Heart left ventricle (tissue), 16 donors: ENCODE data around the gene WASF1. TPM values are rescaled to one million over a fixed set of nuclear protein-coding genes. Genes with fewer than 3 reads are reported as not detected.

Experiments
- ATAC-seq, 4 donors: fragments of 200-7000 bp; cut with Tn5 transposase; one replicate each; pipeline ENCODE4 v1.9.1; 2020 to 2022; ENCODE audit warnings: moderate library complexity in 4 of 4, mild to moderate bottlenecking in 3 of 4, moderate number of reproducible peaks in 1 of 4
- DNase-seq, 5 donors: peaks; one replicate each; pipeline ENCODE4 v3.0.0-alpha.2; 2020
- H3K27ac ChIP-seq, 12 donors: fragments of 200-600 bp; sonication (generic) in 4 of 12; one replicate each; pipeline versions ENCODE4 v1.5.0 to v1.8.0; 2016 to 2022; ENCODE audit warnings: mild to moderate bottlenecking in 2 of 12
- H3K27me3 ChIP-seq, 9 donors: fragments of 200-600 bp; sonication (generic) in 2 of 9; one replicate each; pipeline versions ENCODE4 v1.5.1 to v1.8.0; 2016 to 2022; ENCODE audit warnings: mild to moderate bottlenecking in 3 of 9
- H3K36me3 ChIP-seq, 9 donors: fragments of 200-600 bp; sonication (generic) in 2 of 9; one replicate each; pipeline versions ENCODE4 v1.5.0 to v1.8.0; 2018 to 2022; ENCODE audit warnings: mild to moderate bottlenecking in 2 of 9
- H3K4me1 ChIP-seq, 12 donors: fragments of 200-600 bp; sonication (generic) in 4 of 12; one replicate each; pipeline versions ENCODE4 v1.5.0 to v1.8.0; 2016 to 2022; ENCODE audit warnings: mild to moderate bottlenecking in 3 of 12
- H3K4me3 ChIP-seq, 12 donors: fragments of 200-600 bp; sonication (generic) in 4 of 12; one replicate each; pipeline versions ENCODE4 v1.5.0 to v1.8.0; 2017 to 2022; ENCODE audit warnings: mild to moderate bottlenecking in 9 of 12, moderate library complexity in 4 of 12
- H3K9me3 ChIP-seq, 12 donors: fragments of 200-600 bp; sonication (generic) in 4 of 12; one replicate each; pipeline versions ENCODE4 v1.5.0 to v1.8.0; 2016 to 2022; ENCODE audit warnings: mild to moderate bottlenecking in 1 of 12
- POLR2A ChIP-seq, 2 donors: fragments of 450-650 bp; IDR thresholded peaks; one replicate each; pipeline ENCODE4 v1.6.1; 2017; ENCODE audit warnings: antibody characterized with exemption in 2 of 2, mild to moderate bottlenecking in 2 of 2, moderate library complexity in 2 of 2
- WGBS, 4 donors: extraction: QIAGEN DNeasy Blood & Tissue Kit in 2 of 4; methylation state at CpG; one replicate each; pipeline versions ENCODE4 v1.1.5 to v1.1.7; 2013 to 2018; 5-methylcytosine and 5-hydroxymethylcytosine counted together
- intact Hi-C, 10 donors: fragments of 100-400 bp; cut with DNase I; formaldehyde crosslinking; loops; one replicate each; pipeline versions ENCODE4 v1.11.1 to v1.14.2; 2022
- polyA plus RNA-seq, 2 donors: library from polyadenylated mRNA; stranded (reverse); fragments of 200-250 nt; gene quantifications; one replicate each; pipeline ENCODE4 v1.2.3, GENCODE V29; 2013
- total RNA-seq, 9 donors: library from RNA; depleted of rRNA in 2 of 9; stranded (reverse); fragments of >200 nt in 2 of 9; fragmentation: NEBNext Ultra II Directional in 3 of 9; extraction: Animal tissue kit (Norgen Biotek cat#: 25700) in 3 of 9; gene quantifications; one replicate each; pipeline versions ENCODE4 v1.1.0 to v1.2.4, GENCODE V29; 2016 to 2023
- TF ChIP-seq, protein P1 (sequence below), 12 donors: fragments of 200-600 bp; sonication (generic) in 4 of 12; IDR thresholded peaks; one replicate each; pipeline versions ENCODE4 v1.5.0 to v1.8.0; 2018 to 2022; ENCODE audit warnings: antibody characterized with exemption in 12 of 12, mild to moderate bottlenecking in 5 of 12
- donor health status: ischemic (EF 13 %, LVEDD 7.1; RV severe dilation, severe dysfunction).
- donor health status: healthy with polysubstance abuse.
- donor health status: DM: no; HTN: yes; CAD: no.
- donor health status: DM: no; HTN: no; CAD: no.
- donor health status: ischemic (EF 25% LVEDD 6.9; RV normal size, moderate dysfunction).
- donor health status: ischemic (EF 25% LVEDD 5.7; RV mildly dilated, moderate dysfunction).
- donor health status: healthy.
- donor health status: DM: yes; HTN: yes; CAD: no.
- donor health status: ischemic (EF 35%, LVEDD 5.7; RV mildly dilated, moderate dysfunction).
- donor health status: nonischemic (EF 11% LVEDD 7.7; RV severe dilation, severe dysfunction).
- donor health status: DM: yes; HTN: yes; CAD: no.
- donor health status: PGD.
- donor health status: ischemic (EF 29% LVEDD 5.4; RV normal size, mild dysfunction).
- donor health status: nonischemic (EF 23%, LVEDD 6.1; RV moderate dilation, normal function).

WASF1 gene
- total and polyA plus RNA-seq, 11 donors: 0.54 to 4.2 (median 1.3) TPM

DNA sequence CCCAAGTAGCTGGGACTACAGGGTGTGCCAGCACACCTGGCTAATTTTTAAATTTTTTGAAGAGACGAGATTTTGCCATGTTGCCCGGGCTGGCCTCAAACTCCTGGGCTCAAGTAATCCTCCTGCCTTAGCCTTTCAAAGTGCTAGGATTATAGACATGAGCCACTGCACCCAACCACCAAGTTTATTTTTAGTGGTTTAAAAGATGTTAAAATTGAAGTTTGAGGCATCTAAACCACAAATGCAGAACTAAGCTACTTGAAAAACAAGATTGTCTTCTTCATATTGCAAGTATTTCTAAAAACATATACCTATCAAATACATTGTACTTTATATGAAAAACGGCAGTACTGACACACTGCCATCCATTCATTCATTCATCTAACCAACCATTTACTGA lies 31.6 kb downstream of the WASF1 start:
- intact Hi-C loops: no loop called here
- Histone ChIP-seq H3K36me3 (no peaks in the 10 kb centered on the region), H3K27me3 (no peaks in the 10 kb centered on the region), H3K9me3 (no peaks in the 10 kb centered on the region), H3K4me1 (no peaks in the 10 kb centered on the region), H3K4me3 (no peak overlapping the region), H3K27ac (no peak overlapping the region)
- TF ChIP-seq, protein P1, sequence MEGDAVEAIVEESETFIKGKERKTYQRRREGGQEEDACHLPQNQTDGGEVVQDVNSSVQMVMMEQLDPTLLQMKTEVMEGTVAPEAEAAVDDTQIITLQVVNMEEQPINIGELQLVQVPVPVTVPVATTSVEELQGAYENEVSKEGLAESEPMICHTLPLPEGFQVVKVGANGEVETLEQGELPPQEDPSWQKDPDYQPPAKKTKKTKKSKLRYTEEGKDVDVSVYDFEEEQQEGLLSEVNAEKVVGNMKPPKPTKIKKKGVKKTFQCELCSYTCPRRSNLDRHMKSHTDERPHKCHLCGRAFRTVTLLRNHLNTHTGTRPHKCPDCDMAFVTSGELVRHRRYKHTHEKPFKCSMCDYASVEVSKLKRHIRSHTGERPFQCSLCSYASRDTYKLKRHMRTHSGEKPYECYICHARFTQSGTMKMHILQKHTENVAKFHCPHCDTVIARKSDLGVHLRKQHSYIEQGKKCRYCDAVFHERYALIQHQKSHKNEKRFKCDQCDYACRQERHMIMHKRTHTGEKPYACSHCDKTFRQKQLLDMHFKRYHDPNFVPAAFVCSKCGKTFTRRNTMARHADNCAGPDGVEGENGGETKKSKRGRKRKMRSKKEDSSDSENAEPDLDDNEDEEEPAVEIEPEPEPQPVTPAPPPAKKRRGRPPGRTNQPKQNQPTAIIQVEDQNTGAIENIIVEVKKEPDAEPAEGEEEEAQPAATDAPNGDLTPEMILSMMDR (IDR thresholded peaks at IDR 0.05): no peak
- TF ChIP-seq POLR2A (IDR thresholded peaks at IDR 0.05): no peak
- no peak for DNase-seq
- ATAC-seq: no peak
- WGBS, 4 donors: 86 to 91% (median 89%) methylated on average over 3 of the region's 3 CpGs

DNA sequence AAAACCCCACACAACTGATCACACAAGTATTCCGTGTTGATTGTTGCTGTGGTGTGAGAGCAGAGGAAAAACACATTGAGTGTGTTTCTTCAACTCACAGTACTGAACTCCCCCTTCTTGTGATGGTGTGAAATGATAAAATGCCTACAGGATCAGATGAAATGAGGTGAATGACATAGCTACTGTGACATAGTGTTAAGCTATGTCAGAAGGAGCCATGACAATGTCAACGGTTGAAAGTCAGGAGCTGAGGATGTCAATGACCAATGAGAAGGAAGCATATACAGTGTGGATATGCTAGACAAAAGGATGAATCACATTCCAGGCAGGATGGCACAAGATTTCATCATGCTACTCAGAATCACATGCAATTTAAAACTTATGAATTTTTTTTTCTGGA lies 38.8 kb downstream of the WASF1 start:
- peaks cover 0 to 6% (median 0%) of the 10 kb centered on the region in 12 donors for H3K9me3 ChIP-seq
- no peak for DNase-seq
- H3K27ac ChIP-seq: no peak overlapping the region
- no peaks in the 10 kb centered on the region for H3K36me3 ChIP-seq
- intact Hi-C loops: no loop called here
- 78 to 86% (median 82%) methylated on average over 2 of the region's 2 CpGs for WGBS, 4 donors
- H3K27me3 ChIP-seq: no peaks in the 10 kb centered on the region
- ATAC-seq: no peak
- H3K4me1 ChIP-seq: no peaks in the 10 kb centered on the region
- TF ChIP-seq, protein P1 (IDR thresholded peaks at IDR 0.05): no peak
- TF ChIP-seq POLR2A (IDR thresholded peaks at IDR 0.05): no peak
- H3K4me3 ChIP-seq: no peak overlapping the region

DNA sequence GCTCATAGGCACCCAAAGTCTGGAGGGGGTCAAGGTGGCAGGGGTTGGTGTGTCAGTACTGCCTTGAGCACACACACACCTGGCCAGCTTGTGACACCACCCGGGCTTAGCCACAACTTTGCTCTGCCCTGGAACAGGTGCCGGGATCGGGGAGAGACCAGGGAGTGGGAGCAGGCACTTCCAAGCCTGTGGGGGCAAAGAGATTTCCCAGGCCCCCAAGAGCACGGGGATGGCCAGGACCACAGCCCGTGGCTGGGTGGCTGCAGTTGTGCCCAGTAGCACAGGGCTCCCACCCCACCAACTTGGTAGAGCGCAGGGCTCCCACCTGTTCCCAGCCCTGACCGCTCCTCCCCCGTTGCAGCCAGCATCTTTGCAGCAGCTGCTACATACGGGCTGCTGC lies 40.4 kb downstream of the WASF1 start:
- Histone ChIP-seq H3K4me3 (no peak overlapping the region), H3K27ac (no peak overlapping the region), H3K4me1 (no peaks in the 10 kb centered on the region), H3K36me3 (no peaks in the 10 kb centered on the region), H3K27me3 (no peaks in the 10 kb centered on the region), H3K9me3 (peaks cover 0 to 6% (median 0%) of the 10 kb centered on the region in 12 donors)
- intact Hi-C loops: no loop called here
- DNase-seq (no peak), ATAC-seq (no peak)
- TF ChIP-seq, protein P1 (IDR thresholded peaks at IDR 0.05): no peak
- no peak for TF ChIP-seq POLR2A (IDR thresholded peaks at IDR 0.05)
- WGBS, 4 donors: 95 to 96% (median 95%) methylated on average over 9 of the region's 9 CpGs

DNA sequence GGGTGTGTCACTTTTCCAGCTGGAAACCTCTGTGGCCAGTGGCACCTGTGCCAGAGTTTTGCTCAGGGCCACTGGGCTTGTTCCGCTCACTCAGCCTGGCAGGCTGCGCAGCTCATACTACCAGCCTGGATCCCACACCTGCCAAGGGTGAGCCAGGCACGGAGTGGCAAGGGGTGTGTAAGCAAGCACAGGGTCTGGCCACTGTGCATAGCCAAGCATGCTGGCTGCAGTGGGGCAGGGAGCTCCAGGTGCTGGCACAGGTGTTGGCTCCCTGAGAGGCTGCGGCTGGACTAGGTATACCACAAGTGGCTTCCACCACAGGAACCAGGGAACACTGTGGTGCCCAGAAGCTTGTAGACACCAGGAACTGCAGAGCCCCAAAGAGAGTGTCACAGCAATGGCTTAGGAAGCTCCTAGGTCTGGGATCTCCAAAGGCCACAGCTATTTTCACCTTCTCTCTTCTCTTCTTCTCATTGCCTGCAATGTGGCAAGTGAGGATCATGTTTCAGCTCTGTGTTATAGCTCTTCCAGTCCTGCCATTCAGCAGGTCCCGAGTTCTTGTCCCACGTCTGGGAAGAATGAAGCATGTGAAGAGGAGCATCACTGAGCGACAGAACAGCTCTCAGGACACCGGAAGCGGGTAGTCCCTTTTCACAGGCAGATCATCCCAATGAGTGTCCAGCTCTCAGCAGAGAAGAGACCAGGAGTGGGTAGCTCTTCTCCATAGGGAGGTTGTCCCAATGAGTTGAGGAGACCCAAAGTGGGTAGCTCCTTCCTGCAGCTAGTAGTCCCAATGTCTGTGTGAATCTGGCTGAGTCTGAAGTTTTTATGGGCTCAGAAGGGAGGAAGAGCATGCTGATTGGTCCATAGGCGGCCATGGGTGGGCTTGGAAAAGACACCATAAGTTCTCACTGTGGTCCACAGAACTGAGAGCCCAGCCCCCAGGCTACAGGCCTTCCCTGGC lies 41.3 kb downstream of the WASF1 start:
- H3K36me3 ChIP-seq: no peaks in the 10 kb centered on the region
- peaks cover 0 to 6% (median 0%) of the 10 kb centered on the region in 12 donors for H3K9me3 ChIP-seq
- ATAC-seq: no peak
- H3K27ac ChIP-seq: no peak overlapping the region
- WGBS, 4 donors: 94 to 99% (median 97%) methylated on average over 9 to 10 of the region's 10 CpGs
- TF ChIP-seq, protein P1 (IDR thresholded peaks at IDR 0.05): no peak
- no peak for TF ChIP-seq POLR2A (IDR thresholded peaks at IDR 0.05)
- no peaks in the 10 kb centered on the region for H3K27me3 ChIP-seq
- no peak overlapping the region for H3K4me3 ChIP-seq
- H3K4me1 ChIP-seq: no peaks in the 10 kb centered on the region
- no peak for DNase-seq
- intact Hi-C loops: no loop called here
